ENCODE measurements around the gene RAB11FIP5.
"Not testable (repeated sequence)": the region's sequence is repeated elsewhere in the genome, so short reads cannot be mapped to it uniquely, and the experiment has no call there.

The RAB11FIP5 gene, protein sequence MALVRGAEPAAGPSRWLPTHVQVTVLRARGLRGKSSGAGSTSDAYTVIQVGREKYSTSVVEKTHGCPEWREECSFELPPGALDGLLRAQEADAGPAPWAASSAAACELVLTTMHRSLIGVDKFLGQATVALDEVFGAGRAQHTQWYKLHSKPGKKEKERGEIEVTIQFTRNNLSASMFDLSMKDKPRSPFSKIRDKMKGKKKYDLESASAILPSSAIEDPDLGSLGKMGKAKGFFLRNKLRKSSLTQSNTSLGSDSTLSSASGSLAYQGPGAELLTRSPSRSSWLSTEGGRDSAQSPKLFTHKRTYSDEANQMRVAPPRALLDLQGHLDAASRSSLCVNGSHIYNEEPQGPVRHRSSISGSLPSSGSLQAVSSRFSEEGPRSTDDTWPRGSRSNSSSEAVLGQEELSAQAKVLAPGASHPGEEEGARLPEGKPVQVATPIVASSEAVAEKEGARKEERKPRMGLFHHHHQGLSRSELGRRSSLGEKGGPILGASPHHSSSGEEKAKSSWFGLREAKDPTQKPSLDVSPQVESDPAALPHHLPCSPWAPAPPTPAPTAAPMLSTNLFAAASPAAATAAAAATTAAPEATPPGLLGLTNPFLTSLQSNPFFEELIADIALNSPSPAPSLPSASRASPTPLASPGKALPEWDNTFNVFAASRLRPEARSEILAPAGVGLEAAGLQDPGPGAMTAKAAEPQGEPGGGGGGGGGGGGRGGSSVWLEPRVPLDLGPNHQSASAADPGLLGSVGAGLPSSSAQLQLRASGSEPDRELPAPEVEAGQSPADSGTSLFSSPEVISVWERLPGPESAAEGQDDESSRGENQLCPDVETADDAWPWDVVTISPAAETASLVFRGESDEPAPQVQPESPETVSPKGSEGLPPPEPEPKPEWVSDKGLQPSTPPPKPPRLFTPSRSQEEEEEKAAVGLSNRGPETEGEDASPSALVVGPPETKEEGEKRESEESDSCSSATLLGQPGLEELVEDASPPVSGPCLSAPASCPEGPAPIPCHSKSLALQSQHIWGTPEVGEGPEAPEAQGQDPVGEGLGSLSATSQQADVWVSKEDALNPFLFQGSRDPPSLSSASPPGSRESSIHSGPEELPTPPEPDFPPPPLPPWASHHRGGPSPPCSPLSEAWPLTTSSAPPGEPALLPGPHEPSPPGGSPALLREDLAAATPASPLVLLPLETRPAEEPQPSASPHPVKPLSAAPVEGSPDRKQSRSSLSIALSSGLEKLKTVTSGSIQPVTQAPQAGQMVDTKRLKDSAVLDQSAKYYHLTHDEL (N-terminal part only)

DNA sequence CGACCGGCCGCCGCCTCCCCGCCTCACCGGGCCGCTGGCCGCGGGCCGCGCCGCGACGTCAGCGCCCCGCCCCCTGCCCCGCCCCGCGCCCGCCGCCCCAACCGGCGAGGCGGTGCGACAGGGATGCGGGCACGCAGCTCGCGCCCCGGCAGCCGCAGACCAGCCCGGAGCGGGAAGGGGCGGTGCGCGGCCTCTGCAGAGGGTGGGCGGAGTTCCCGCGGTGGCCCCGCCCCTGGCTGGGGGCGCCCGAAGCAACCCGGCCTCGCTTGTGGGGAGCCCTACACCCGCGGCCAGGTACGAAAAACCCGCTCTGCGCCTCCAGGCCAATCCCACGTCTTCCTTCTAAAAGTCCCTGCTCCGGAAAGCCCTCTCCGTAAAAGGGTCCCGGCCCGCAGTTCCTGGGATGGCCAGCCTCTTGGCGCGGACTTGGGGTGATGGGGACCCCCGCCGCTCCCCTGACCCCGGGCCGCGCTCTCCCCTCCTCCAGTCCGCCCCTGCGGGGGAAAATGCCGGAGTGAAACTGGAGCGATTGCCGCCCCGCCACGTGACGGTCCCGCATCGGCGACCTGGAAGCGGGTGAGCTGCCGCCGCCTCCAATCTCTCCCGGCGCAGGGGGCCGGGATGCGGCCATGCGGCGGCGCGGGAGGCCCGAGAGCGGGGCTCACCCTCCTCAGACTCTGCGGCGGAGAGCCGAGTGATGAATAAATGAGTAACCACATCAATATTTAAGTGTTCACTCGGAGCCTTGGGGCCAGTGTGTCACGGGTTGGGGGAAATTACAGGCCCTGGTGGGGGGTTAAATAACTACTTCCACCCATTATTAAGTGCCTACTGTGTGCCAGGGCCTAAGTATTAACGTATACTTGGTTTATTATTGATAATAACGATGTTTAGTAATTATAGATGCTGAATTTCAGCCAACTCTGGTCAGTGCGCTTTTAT is at the start of gene RAB11FIP5:
RAB11FIP5 (minus strand) TSS at position 36 of the 942 bp plus-strand sequence. CDS start 171 bp downstream, outside the sequence.
- peak; percentile 90 for DNase-seq

DNA sequence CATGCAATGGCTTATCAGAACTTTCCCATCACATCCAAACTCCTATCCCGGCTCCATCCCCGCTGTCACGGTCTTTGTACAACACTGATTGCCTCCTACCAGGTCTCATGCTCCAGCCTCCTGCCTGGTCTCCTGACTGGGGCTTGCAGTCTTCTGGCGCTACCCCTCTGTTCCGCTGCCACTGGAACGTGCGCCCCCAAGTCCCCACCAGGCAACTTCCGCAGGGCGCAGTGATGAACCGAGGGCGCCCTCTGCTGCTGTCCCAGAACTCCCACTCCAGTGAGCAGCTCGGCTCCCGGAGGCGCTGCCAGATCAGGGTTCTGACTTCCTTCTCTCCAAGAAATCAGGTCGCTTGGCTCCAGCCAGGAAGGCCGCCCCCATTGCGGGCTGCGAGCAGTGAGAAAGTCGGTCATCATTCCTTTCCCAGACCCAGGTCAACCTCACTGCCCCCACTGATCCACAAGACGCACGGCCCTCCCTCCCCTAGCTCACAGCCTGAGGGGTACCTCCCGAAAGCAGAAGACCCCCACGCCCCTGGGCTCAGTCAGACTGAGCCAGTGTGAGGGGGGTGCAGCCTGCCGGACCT is 43.9 kb upstream of the RAB11FIP5 start:
- peak; percentile 39 for DNase-seq

DNA sequence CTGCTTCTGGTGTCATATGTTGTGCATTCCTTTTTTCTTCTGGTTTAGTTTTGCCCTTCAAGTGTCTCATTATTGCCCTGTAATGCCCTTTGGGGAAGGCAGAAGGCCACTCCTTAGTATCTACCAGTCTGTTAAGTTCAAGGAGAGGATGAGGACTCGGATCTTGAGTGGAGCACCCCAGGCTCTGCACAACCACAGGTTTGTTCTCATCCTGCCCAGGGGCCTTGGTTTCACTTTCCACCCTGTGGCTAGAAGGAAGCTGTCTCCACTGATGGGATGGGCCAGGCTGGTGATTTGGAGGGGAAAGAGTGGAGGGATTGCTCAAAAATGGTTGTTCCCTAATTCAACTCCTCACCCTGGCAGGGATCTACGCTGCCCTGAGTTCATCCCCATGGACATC is 30.2 kb upstream of the RAB11FIP5 start:
- no peak for DNase-seq

DNA sequence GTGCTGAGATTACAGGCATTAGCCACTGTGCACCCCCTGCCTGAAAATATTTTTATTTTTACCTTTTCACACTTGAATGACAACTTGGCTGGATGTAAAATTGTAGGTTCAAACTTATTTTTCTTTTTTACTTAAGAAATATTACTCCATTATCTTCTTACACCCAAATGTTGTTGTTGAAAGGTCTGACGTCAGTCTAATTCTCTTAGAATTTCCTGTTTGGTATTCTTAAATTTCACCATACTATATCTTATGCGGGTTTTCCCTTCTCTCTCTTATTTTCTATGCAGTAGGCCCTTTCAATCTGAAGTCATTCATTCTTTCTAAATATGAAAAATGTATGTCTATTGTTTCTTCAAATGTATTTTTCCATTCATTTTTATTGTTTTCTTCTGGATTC is 29.1 kb upstream of the RAB11FIP5 start:
- DNase-seq, result no peak

DNA sequence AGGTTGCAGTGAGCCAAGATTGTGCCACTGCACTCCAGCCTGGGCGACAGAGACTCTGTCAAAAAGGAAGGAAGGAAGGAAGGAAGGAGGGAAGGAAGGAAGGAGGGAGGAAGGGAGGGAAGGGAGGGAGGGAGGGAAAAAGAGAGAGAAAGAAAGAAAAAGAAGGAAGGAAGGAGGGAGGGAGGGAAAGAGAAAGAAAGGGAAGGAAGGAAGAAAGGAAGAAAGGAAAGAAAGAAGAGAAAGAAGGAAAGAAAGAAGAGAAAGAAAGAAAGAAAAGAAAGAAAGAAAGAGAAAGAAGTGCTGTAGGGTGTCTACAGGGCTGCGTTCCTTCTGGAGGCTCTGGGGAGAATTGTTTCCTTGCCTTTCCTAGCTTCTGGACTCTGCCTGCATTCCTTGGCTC is 22.5 kb upstream of the RAB11FIP5 start:
- DNase-seq, result no peak

DNA sequence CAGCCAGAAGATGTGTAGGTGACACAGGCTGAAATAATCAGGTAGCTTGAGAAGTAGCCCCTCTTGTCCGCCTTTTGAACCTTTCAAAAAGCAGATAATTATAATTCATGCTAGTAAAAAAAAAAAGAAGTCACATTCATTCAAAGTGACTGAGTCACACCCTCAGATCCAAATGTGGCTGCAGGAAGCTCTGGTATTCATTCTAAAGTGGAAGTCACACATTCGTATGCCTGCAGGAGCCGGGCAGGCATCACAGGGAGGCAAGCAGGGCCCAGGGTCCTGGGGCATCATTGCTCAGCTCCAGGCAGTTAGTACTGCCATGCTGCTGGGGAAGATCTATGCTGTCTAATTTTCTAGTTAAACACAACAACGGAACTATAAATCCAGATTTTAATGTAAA is 21.7 kb upstream of the RAB11FIP5 start:
- DNase-seq, result no peak

DNA sequence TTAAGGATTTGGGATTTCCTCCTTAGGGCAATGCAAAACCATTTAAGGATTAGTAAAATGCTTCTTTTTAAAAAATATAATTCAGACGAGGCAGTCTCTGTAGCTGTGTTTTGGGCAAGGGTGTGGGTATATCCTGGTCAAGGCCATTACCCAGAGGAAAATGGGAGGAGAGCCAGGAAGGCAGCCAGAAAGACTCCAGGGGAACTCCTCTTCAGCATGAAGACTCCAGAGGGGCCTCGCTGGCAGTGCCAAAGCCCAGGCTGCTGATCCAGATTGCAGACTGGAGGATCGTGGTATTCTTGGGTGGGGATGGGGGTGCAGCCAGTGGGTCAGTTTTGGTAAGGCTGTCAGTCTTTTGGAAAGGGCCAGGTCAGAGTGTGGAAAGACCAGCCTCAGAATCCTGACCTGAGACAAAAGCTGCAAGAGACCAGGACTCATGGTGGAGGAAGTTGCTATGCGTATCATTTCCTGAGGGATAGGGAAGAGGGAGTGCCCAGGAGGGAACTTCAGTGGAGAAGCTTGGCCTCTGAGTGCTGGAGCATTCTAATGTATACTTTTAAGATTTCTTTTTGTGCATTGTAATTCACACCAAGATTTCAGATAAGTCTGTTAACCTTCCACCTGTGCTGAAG is 20.9 kb upstream of the RAB11FIP5 start:
- DNase-seq, result no peak

DNA sequence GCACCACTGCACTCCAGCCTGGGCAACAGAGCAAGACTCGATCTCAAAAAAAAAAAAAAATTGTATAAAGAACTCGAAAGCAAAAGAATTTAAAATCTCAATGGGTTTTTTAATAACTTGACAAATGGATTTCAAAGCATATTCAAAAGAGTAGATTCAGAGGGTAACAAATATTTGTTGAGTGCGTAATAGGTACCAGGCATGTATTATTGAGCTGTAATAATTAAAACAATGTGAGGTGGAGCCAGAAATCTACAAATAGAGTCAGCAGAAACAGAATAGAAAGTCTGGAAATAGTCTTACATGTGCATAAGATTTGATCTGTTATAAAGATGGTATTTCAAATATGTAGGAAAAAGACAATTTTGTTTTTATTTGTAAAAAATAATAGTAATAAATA is 19.1 kb upstream of the RAB11FIP5 start:
- DNase-seq, result no peak

DNA sequence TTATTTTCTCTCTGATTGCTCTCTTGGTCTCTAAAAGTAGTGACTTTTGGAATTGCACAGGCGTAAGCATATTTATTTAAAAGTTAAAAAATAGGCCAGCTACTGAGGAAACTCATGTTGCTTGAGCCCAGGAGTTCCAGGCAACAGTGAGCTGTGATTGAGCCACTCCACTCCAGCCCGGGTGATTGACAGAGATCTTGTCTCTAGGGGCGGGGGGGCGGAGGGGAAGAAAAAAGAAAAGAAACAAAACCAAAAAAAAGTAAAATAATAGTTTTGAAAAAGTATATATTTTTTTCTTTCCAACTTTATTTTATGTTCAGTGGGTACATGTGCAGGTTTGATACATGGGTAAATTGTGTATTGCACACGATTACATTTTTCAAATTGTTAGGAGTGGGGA is 18.0 kb upstream of the RAB11FIP5 start:
- DNase-seq, result no peak

DNA sequence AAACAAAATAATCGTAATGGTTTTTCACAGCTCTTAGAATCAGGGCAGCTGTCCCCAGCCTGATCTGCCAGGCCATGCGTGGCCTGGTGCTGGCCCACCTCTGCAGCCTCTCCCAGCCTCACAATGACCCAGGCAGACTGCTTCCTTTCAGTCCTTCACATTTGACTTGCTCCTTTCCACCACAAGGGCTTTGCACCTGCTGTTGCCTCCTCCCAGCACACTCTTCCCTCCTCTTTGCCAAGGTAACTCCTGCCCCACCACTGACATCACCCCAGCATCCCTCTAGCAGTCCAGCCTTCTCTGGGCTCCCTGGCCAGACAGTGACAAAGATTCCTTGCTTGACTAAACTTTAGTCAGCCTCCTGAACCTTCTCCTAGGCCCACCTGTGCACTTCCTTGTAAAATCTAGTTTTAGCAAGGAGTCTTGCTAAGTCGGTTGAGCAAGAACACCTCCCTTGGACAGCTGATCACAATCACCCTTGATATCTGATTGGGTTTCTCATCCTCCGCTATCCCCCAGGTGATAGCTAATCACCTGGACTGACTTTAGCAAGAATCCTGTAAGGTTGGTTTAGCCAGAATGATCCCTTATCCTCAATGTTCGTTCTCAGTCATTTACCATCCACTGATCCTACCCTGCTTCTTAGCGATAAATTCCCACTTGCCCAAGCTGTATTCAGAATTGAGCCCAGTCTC is 16.2 kb upstream of the RAB11FIP5 start:
- peak; percentile 12 for DNase-seq

DNA sequence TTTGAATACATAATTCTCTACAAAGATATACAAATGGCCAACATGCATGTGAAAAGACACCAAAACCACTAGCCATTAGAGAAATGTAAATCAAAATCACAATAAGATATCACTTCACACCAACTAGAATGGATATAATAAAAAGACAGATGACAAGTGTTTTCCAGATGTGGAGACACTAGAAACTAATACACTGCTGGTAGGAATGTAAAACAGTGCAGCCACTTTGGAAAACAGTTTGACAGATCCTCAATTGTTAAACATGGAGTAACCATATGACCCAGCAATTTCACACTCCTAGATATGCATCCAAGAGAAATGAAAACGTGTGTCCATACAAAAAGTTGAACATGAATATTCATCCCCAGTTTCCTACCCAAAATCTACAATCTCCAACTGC is 9.8 kb upstream of the RAB11FIP5 start:
- DNase-seq, result no peak

DNA sequence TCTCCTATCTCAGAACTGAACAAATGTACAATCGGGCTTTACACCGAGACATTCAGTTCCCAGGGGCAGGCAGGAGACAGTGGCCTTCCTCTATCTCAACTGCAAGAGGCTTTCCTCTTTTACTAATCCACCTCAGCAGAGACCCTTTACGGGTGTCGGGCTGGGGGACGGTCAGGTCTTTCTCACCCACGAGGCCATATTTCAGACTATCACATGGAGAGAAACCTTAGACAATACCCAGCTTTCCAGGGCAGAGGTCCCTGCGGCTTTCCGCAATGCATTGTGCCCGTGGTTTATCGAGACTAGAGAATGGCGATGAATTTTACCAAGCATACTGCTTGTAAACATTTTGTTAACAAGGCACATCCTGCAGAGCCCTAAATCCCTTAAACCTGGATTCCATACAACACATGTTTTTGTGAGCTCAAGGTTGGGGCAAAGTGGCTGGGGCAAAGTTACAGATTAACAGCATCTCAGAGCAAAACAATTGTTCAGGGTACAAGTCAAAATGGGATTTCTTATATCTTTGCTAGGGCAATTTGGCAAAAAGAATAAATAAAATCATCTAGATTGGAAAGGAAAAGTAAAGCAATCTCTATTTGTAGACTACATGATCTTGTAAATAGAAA is 7.0 kb upstream of the RAB11FIP5 start:
- not testable (repeated sequence) for DNase-seq

DNA sequence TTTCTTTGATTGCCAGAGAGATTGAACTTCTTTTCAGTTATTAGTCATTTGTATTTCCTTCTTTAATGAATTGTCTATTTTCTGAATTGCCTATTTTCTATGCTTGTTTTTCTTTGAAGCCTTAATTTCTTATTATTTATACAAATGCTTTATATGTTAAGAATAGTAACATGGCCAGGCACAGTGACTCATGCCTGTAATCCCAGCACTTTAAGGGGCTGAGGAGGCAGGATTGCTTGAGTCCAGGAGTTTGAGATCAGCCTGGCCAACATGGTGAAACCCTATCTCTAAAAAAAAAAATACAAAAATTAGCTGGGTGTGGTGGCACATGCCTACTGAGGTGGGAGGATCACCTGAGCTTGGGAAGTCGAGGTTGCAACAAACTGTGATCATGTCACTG is 4.7 kb upstream of the RAB11FIP5 start:
- no peak for DNase-seq

DNA sequence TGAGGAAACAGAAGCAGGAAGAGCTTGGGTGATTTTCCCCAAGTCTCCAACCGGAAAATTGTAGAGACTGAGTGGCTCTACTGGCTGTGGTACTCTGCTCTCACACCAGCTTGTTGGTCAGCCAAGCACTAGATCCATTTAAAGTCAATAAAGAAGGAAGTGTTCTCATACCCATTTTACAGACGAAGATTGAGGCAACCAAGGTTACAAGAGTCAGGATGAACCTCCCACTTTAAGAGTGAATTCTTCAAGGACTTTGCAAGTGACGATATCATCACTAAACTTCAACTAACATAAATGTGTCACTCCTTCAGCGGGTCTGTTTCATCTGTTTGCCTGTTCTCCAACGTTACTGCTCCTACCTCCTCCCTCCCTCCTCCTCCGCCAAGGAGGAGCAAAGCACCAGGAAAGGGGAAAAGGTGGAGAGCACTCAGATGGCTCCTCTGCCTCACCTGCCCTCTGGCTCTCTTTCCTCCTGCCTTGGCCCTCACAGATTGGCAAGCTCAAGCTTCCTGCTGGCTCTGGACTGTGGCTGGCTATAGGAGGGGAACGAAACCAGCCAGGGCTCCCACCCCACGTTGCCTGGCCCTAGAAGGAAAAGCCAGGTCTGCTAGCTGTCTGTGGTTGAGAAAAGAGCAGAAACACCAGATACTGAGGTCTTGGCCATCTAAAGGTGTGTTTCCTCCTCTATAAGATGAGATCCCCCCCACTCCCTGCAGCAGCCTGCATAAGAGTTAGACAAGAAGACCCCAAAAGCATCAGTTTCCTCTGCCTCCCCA is 3.6 kb upstream of the RAB11FIP5 start:
- no peak for DNase-seq

DNA sequence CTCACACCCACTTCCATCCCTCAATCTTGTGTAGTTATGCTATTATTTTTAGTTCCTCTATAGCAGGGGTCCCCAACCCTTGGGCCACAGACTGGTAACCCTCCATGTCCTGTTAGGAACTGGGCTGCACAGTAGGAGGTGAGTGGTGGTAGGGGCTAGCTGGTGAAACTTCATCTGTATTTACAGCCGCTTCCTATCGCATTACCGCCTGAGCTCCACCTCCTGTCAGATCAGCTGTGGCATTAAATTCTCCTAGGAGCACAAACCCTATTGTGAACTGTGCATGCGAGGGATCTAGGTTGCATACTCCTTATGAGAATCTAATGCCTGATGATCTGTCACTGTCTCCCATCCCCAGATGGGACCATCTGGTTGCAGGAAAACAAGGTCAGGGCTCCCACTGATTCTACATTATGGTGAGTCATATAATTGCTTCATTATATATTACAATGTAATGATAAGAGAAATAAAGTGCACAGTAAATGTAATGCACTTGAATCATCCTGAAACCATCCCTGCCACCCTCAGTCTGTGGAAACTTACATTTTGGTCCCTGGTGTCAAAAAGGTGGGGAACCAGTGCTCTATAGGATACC is 1.6 kb upstream of the RAB11FIP5 start:
- DNase-seq, result peak; percentile 42

DNA sequence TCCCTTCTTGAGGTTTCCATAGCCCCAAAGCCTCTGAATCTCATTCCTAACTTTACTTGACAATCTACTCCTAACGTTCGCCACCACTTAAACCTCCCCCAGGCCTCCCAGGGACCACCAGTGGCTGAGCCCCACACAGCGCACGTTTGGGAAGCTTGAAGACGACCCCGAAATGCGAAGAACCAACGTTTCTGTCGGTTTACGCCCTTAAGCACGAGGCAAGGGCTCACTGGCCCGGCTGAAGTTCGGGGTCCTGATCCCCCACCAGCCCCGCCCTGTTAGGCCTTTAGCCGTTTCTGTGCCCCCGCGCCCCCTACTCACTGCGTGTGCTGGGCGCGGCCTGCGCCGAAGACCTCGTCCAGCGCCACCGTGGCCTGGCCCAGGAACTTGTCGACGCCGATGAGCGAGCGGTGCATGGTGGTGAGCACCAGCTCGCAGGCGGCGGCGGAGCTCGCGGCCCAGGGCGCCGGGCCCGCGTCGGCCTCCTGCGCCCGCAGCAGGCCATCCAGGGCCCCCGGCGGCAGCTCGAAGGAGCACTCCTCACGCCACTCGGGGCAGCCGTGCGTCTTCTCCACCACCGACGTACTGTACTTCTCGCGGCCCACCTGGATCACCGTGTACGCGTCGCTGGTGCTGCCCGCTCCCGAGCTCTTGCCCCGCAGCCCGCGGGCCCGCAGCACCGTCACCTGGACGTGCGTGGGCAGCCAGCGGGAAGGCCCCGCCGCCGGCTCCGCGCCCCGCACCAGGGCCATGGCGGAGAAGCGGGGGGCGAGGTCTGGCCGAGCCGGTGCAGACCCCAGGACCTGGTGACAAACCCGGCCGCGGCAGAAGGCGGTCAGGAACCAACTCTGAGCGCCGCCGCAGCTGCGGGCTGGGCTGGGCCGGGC is 479 bp downstream of the RAB11FIP5 start:
- peak; percentile 75 for DNase-seq

Measured in DMS53 (cell line).